IPS-NIHi11 (cell line): Measurements from ENCODE around the gene MYRFL.
"Not testable (repeated sequence)": the region's sequence is repeated elsewhere in the genome, so short reads cannot be mapped to it uniquely, and the experiment has no call there.

Source experiments
- DNase-seq: peaks from one replicate; pipeline ENCODE4 v3.0.0; 2012; ENCODE audit warnings: mixed read lengths, low spot score

The MYRFL gene

GRCh38 chr12:69988481-69989321, 163.7 kb downstream of the MYRFL start:
- no peak for DNase-seq

- no peak for DNase-seq
Measured at GRCh38 chr12:69991690-69992288, 166.8 kb downstream of the MYRFL start.

- no peak for DNase-seq
Measured at GRCh38 chr12:69993433-69993832, 168.4 kb downstream of the MYRFL start.

DNA sequence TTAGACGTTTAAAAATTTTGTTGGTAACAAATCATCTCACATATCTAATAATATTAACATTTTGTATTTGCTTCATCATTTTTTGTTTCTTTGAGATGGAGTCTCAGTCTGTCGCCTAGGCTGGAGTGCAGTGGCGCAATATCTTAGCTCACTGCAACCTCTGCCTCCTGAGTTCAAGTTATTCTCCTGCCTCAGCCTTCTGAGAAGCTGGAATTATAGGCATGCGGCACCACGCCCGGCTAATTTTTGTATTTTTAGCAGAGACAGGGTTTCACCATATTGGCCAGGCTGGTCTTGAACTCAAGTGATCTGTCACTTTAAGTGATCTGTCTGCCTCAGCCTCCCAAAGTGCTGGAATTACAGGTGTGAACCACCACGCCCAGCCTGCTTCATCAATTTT, 169.1 kb downstream of the MYRFL start:
- not testable (repeated sequence) for DNase-seq

GRCh38 chr12:69994724-69995173, 169.7 kb downstream of the MYRFL start:
- DNase-seq = no peak

DNA sequence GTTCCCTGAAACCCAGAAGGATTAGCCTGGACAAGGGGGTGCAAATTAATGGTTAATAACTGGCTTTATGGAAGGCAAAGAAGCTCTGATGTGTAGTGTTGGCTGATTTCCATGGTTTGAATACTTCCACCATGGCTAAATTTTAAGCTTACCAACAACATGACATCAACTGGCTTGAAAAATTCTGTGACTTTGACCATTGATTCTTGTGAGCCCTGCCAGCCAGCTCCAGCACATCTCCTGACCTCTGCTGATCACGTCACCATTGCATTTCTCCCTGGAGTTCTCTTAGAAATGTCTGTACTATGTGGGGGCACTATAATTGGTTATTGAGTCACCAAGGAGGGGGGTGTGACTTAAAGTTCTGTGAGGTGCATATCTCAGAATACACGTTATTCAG, 171.2 kb downstream of the MYRFL start:
- no peak for DNase-seq

- no peak for DNase-seq
Measured at GRCh38 chr12:69996722-69997121, 171.7 kb downstream of the MYRFL start.

- DNase-seq = no peak
Measured at GRCh38 chr12:69998011-69998410, 173.0 kb downstream of the MYRFL start.

DNA sequence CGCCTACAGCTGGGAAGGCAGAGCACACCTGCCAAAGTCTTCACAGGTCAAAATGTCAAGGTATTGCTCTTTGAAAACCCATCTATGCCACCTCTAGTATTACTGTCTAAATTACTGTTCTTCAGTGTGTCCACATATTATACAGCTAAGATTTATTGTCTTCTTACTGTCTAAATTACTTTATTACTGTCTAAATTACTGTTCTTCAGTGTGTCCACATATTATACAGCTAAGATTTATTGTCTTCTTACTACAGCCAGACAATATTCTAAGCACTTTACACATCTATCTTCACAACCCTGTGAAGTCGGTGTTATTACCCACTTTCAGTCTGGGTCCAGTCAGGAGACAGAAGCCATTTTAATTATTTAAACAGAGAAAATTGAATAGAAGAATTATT, 173.9 kb downstream of the MYRFL start:
- no peak for DNase-seq

DNA sequence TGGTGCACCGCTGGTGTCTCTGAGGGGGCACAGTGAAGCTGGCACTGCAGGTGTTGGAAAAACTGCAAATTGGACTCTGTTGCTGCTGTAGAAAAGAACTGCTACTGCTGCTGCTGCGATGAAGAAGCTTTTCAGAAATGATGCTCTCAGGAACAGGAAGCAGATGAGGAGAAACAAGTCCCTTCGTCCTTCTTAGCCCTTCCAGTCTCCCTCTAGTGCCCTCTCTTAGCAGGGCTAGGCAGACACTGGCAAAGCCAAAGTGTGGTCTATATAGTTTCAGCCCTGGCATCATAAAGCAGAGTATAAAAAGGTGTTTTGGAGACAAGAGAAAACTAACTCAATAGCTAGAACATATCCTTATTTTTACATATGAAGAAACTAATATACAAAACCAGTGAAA, 174.5 kb downstream of the MYRFL start:
- DNase-seq = no peak

- no peak for DNase-seq
Measured at GRCh38 chr12:70002097-70002911, 177.3 kb downstream of the MYRFL start.

GRCh38 chr12:70002912-70003255, 177.9 kb downstream of the MYRFL start:
- DNase-seq = no peak

DNA sequence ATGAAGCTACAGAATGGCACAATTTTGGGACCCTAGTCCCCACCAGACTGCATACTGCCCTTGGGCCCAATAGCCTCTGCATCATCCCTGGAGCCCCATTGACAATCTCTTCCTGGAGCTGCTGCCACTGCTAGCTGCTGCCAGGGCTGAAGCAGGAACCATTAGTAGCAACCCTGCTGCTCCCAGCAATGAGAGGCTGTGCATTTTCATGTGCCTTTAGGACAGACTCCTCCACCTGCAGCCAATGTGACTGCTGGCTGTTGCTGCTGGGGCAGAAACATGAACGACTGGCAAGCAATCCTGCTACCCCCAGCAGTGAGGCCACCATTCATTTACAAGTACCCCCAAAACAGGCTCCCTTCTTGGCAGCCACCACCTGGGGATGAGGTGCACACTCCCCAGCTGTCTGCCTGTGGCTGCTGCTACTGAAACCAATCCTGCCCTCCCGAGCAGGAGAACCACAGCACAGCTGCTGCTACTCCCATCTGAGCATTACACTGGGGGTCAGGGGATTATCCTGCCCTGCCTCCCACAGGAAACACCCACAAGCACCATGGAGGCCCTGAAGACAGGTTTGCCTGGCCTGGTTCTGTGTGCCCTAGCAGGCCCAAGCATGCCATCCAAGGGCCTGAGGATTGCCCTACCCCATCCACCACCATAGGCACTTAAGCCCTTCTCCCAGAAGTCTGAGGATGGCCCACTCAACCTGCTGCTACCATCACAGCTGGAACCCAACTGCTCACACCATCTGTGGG, 181.0 kb downstream of the MYRFL start:
- DNase-seq = no peak

GRCh38 chr12:70006619-70006973, 181.6 kb downstream of the MYRFL start:
- DNase-seq = no peak

DNA sequence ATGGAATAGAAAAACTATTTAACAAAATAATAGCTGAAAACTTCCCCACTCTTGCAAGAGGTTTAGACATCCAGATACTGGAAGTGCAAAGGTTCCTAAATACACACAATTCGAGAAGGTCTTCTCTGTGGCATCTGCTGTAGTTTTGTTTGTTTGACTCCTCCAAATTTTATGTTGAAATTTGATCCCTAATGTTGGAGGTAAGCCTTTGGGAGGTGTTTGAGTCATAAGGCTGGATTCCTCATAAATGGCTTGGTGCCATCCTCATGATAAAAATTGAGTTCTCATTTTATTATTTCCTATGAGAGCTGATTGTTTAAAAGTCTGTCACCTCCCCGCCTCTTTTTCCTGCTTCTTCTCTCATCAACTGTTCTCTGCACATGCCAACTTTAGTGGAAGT, 182.7 kb downstream of the MYRFL start:
- DNase-seq = no peak
